Naive thymus-derived CD4-positive, alpha-beta T cell (primary cell): Measurements from ENCODE around the gene NFATC2. TPM values are rescaled to one million over a fixed set of nuclear protein-coding genes. Genes with fewer than 3 reads are reported as not detected.

Source experiments
- ATAC-seq: fragments of 150-1000 bp; cut with Tn5 transposase; 2 replicates; pipeline ENCODE4 v1.10.0; 2021; ENCODE audit warnings: mild to moderate bottlenecking, moderate library complexity
- CTCF ChIA-PET: fragments of 350-600 bp; sonication (Branson Sonifier 250); formaldehyde crosslinking; loops from one replicate; lab custom pipeline; 2021; ENCODE audit warnings: antibody characterized with exemption; lab: Charles Lee
- POLR2A ChIA-PET: fragments of 350-600 bp; sonication (Branson Sonifier 250); formaldehyde crosslinking; loops from one replicate; lab custom pipeline; 2021; ENCODE audit warnings: antibody characterized with exemption, inconsistent platforms; lab: Charles Lee
- DNase-seq, 9 donors: peaks; one replicate each; pipeline versions ENCODE4 v3.0.0 to v3.0.0-alpha.2; 2020 to 2022; ENCODE audit warnings: mixed read lengths in 1 of 9
- H3K27ac ChIP-seq: one replicate; pipeline ENCODE4 v1.7.0; 2013; ENCODE audit warnings: mild to moderate bottlenecking, low read depth, low read length, moderate library complexity
- H3K27me3 ChIP-seq, 2 donors: one replicate each; pipeline ENCODE4 v1.7.0; 2013; ENCODE audit warnings: low read length in 2 of 2, mild to moderate bottlenecking in 2 of 2, moderate library complexity in 2 of 2; ENCODE audit not compliant: control insufficient read depth in 2 of 2, insufficient read depth in 2 of 2
- H3K36me3 ChIP-seq, 3 experiments: 1 replicate in 2 of 3; 2 replicates in 1 of 3; pipeline ENCODE4 v1.7.0; 2013; ENCODE audit warnings: low read length in 3 of 3, mild to moderate bottlenecking in 3 of 3, moderate library complexity in 1 of 3; ENCODE audit not compliant: insufficient read depth in 3 of 3, control insufficient read depth in 2 of 3
- H3K4me1 ChIP-seq, 2 donors: one replicate each; pipeline ENCODE4 v1.7.0; 2013; ENCODE audit warnings: low read length in 2 of 2, mild to moderate bottlenecking in 2 of 2, moderate library complexity in 1 of 2; ENCODE audit not compliant: control insufficient read depth in 2 of 2, insufficient read depth in 2 of 2
- H3K4me3 ChIP-seq: 2 replicates; pipeline ENCODE4 v1.7.0; 2013; ENCODE audit warnings: mild to moderate bottlenecking, low read length
- H3K9me3 ChIP-seq, 3 experiments: 1 replicate in 2 of 3; 2 replicates in 1 of 3; pipeline ENCODE4 v1.7.0; 2013; ENCODE audit warnings: low read length in 3 of 3; ENCODE audit not compliant: control insufficient read depth in 2 of 3
- H3K27ac Mint-ChIP-seq, 9 donors: one replicate each; pipeline ENCODE4 v1.8.0; 2020 to 2022; ENCODE audit warnings: mixed read lengths in 9 of 9, mild to moderate bottlenecking in 8 of 9, moderate library complexity in 5 of 9, inconsistent platforms in 2 of 9
- H3K27me3 Mint-ChIP-seq, 5 donors: one replicate each; pipeline ENCODE4 v1.8.0; 2021 to 2022; ENCODE audit warnings: mixed read lengths in 5 of 5, mild to moderate bottlenecking in 1 of 5
- H3K36me3 Mint-ChIP-seq, 5 donors: one replicate each; pipeline ENCODE4 v1.8.0; 2020 to 2022; ENCODE audit warnings: mixed read lengths in 5 of 5, mild to moderate bottlenecking in 3 of 5, inconsistent platforms in 1 of 5
- H3K4me1 Mint-ChIP-seq, 7 donors: one replicate each; pipeline ENCODE4 v1.8.0; 2020 to 2022; ENCODE audit warnings: mixed read lengths in 7 of 7, mild to moderate bottlenecking in 3 of 7, inconsistent platforms in 1 of 7
- H3K4me3 Mint-ChIP-seq, 10 donors: one replicate each; pipeline ENCODE4 v1.8.0; 2020 to 2022; ENCODE audit warnings: mild to moderate bottlenecking in 10 of 10, mixed read lengths in 10 of 10, moderate library complexity in 6 of 10, inconsistent platforms in 2 of 10
- H3K9me3 Mint-ChIP-seq, 11 donors: one replicate each; pipeline ENCODE4 v1.8.0; 2020 to 2022; ENCODE audit warnings: mixed read lengths in 11 of 11, mild to moderate bottlenecking in 4 of 11, inconsistent platforms in 1 of 11, moderate library complexity in 1 of 11
- intact Hi-C, 2 donors: fragments of 100-400 bp; cut with micrococcal nuclease; formaldehyde crosslinking; loops; one replicate each; pipeline ENCODE4 v1.15.1; 2023
- polyA plus RNA-seq, 2 donors: library from polyadenylated mRNA; unstranded; fragments of 300-500 nt; fragmentation: Illumina TruSeq; gene quantifications; one replicate each; pipeline ENCODE4 v1.2.3, GENCODE V29; 2021
- total RNA-seq, 6 experiments: library from RNA in 5 of 6; stranded (reverse) in 5 of 6; gene quantifications; 1 replicate in 5 of 6; 2 replicates in 1 of 6; pipeline ENCODE4 v1.2.3 and lab custom pipeline; 2021 to 2026

The NFATC2 gene
- total and polyA plus RNA-seq, 7 experiments from 2014 or later = 16.6 to 66.8 (median 42.6) TPM

DNA sequence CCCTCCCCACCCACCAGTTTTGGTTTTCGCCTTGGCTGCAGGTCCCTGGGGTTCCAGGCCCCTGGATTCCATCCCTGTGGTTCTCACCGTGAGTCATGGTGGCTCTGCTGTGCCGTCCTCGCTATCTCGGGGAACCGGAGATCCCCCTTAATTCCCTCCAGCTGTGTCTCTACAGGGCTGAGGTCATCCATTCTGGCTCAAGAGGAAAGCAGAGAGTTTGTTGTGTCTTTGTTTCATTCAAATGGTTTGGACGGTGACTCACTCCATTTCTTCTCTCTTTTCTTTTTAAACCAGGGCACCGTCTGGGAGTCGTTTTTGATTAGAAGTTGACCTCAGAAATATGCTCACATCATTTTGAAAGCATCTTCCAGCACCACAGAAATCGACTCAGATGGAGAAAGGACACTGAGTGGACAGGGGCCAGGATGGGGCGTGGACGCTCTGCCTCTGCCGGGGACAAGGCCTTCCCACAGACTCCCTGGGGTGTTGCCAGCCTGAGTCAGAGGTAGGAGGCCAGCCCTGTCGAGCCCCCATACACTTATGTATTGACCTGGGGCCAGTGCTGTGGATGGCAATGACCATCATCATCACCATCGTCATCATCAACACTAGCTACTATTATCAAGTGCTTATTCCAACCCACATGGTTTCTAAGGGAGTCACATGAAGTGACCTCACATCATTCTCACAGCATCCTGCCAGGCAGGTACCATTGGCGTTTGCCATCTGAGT is 176.2 kb downstream of the NFATC2 start:
- Histone ChIP-seq H3K36me3 (no peaks in the 10 kb centered on the region), H3K27me3 (no peaks in the 10 kb centered on the region), H3K4me1 (no peaks in the 10 kb centered on the region), H3K9me3 (no peaks in the 10 kb centered on the region), H3K4me3 (no peak overlapping the region), H3K27ac (no peak overlapping the region)
- DNase-seq = no peak
- peaks cover 3 to 9% (median 7%) of the 10 kb centered on the region in 5 donors for H3K36me3 Mint-ChIP-seq
- H3K27ac Mint-ChIP-seq = no peak overlapping the region
- H3K9me3 Mint-ChIP-seq = peaks cover 0 to 16% (median 4%) of the 10 kb centered on the region in 11 donors
- no peak for ATAC-seq
- ChIA-PET POLR2A (no interaction called here), CTCF (interaction anchor here (0.7 kb wide), 1 partner anchor 217 kb away, joined by 3 read pairs; no protein-coding TSS in a partner anchor)
- intact Hi-C loops = no loop called here
- H3K4me3 Mint-ChIP-seq = no peak overlapping the region
- H3K4me1 Mint-ChIP-seq = peaks cover 0 to 3% (median 0%) of the 10 kb centered on the region in 7 donors
- H3K27me3 Mint-ChIP-seq = peaks cover 0 to 5% (median 0%) of the 10 kb centered on the region in 5 donors

DNA sequence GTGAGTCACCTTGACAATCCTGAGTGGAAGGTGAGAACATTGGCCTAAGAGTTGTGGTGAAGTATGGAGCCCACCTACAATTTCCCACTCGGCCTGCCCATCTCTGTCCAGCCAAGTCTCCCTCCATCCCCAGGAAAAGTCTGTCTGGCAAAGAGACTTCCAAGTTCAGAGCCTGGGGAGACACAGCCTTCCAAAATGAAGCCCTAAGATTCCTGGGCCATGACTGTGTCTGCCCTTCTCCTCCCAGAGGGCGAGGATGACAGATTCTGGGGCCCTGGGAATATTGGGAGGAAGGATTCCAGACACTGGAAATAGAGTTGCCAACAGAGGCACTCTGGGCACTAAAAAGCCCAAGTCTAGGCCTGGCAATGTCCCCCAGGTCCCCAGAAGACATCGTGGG is 176.8 kb downstream of the NFATC2 start:
- Histone ChIP-seq H3K27me3 (no peaks in the 10 kb centered on the region), H3K36me3 (no peaks in the 10 kb centered on the region), H3K4me1 (no peaks in the 10 kb centered on the region), H3K4me3 (no peak overlapping the region), H3K9me3 (no peaks in the 10 kb centered on the region), H3K27ac (no peak overlapping the region)
- ChIA-PET CTCF (interaction anchor here (0.7 kb wide), 1 partner anchor 218 kb away, joined by 3 read pairs; no protein-coding TSS in a partner anchor), POLR2A (no interaction called here)
- peaks cover 0 to 3% (median 0%) of the 10 kb centered on the region in 7 donors for H3K4me1 Mint-ChIP-seq
- DNase-seq (no peak), ATAC-seq (no peak)
- no peak overlapping the region for H3K27ac Mint-ChIP-seq
- H3K36me3 Mint-ChIP-seq = peaks cover 3 to 9% (median 7%) of the 10 kb centered on the region in 5 donors
- H3K9me3 Mint-ChIP-seq = peaks cover 0 to 16% (median 4%) of the 10 kb centered on the region in 11 donors
- intact Hi-C loops = no loop called here
- peaks cover 0 to 9% (median 0%) of the 10 kb centered on the region in 5 donors for H3K27me3 Mint-ChIP-seq
- H3K4me3 Mint-ChIP-seq = no peak overlapping the region

DNA sequence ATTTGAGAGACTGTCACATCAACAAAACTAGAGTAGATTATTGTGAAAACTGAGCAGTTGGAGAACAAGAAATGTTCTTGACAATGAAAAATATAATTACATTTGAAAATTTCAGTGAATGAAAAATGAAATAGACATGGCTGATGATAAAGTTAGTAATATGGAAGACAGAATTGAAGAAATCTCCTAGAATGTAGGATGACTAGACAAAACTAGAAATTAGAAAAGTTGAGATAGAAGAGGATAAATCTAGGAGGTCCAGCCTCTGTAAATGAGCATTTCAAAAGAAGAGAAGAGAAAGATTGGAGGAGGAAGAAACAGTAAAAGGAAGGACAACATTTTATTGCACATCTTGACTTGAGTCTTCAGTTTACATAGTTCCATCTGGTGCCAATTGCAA is 178.7 kb downstream of the NFATC2 start:
- DNase-seq = no peak
- CTCF ChIA-PET = no interaction called here
- Mint-ChIP-seq H3K27ac (no peak overlapping the region), H3K4me1 (peaks cover 0 to 3% (median 0%) of the 10 kb centered on the region in 7 donors), H3K4me3 (no peak overlapping the region), H3K9me3 (peaks cover 0 to 16% (median 4%) of the 10 kb centered on the region in 11 donors), H3K27me3 (peaks cover 0 to 14% (median 0%) of the 10 kb centered on the region in 5 donors), H3K36me3 (peaks cover 3 to 9% (median 7%) of the 10 kb centered on the region in 5 donors)
- Histone ChIP-seq H3K4me1 (no peaks in the 10 kb centered on the region), H3K9me3 (no peaks in the 10 kb centered on the region), H3K4me3 (no peak overlapping the region), H3K27me3 (no peaks in the 10 kb centered on the region), H3K27ac (no peak overlapping the region), H3K36me3 (no peaks in the 10 kb centered on the region)
- ATAC-seq = no peak
- intact Hi-C loops = no loop called here
- POLR2A ChIA-PET = no interaction called here

DNA sequence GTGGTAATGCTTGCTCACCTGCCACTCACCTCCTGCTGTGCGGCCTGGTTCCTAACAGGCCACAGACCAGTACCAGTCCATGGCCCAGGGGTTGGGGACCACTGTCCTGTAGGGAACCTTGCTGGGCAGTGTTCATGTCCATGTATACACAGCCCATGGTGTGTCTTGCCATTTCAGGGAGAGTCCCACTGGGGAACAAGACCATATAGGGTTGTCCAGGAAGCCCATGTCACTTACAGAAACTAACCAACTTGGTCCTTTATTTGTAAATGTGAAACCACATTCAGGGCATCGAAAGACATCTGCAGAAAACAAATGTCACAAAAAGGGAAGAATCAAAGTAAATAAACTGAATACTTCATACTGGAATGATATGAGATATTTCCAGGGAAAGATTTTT is 179.1 kb downstream of the NFATC2 start:
- H3K27ac Mint-ChIP-seq = no peak overlapping the region
- ChIA-PET CTCF (no interaction called here), POLR2A (no interaction called here)
- Histone ChIP-seq H3K27ac (no peak overlapping the region), H3K4me3 (no peak overlapping the region), H3K27me3 (no peaks in the 10 kb centered on the region), H3K4me1 (no peaks in the 10 kb centered on the region), H3K9me3 (no peaks in the 10 kb centered on the region), H3K36me3 (no peaks in the 10 kb centered on the region)
- H3K36me3 Mint-ChIP-seq = peaks cover 3 to 9% (median 7%) of the 10 kb centered on the region in 5 donors
- H3K9me3 Mint-ChIP-seq = peaks cover 0 to 16% (median 5%) of the 10 kb centered on the region in 11 donors
- H3K4me1 Mint-ChIP-seq = peaks cover 0 to 3% (median 0%) of the 10 kb centered on the region in 7 donors
- no peak overlapping the region for H3K4me3 Mint-ChIP-seq
- no peak for DNase-seq
- ATAC-seq = no peak
- peaks cover 0 to 14% (median 0%) of the 10 kb centered on the region in 5 donors for H3K27me3 Mint-ChIP-seq
- intact Hi-C loops = no loop called here

DNA sequence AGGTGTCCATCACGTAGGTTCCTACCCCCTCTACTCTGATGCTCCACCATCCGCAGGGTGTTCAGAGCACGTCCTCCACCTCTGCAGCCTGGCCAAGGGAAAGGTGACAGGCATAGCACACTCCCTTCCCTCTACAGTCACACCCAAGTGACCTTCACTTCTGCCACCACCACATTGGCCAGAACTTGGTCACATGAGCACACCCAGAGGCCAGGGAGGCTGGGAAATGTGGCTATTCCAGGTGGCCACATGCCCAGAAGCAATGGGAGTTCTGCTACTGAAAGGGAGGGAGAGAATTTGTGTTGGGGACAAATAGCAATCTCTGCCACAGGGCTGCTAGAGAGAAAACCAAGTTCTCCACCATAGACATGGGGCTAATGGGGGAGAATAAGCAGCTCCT is 180.3 kb downstream of the NFATC2 start:
- no peaks in the 10 kb centered on the region for H3K27me3 ChIP-seq
- Mint-ChIP-seq H3K4me3 (peak overlapping the region in 1 of 10 donors; percentile 12), H3K4me1 (peaks cover 0 to 3% (median 0%) of the 10 kb centered on the region in 7 donors), H3K36me3 (peaks cover 3 to 11% (median 8%) of the 10 kb centered on the region in 5 donors), H3K27ac (no peak overlapping the region), H3K9me3 (peaks cover 0 to 16% (median 5%) of the 10 kb centered on the region in 11 donors), H3K27me3 (peaks cover 0 to 14% (median 0%) of the 10 kb centered on the region in 5 donors)
- DNase-seq = no peak
- no peak overlapping the region for H3K4me3 ChIP-seq
- no peaks in the 10 kb centered on the region for H3K36me3 ChIP-seq
- ATAC-seq = no peak
- POLR2A ChIA-PET = no interaction called here
- CTCF ChIA-PET = no interaction called here
- H3K9me3 ChIP-seq = no peaks in the 10 kb centered on the region
- no peaks in the 10 kb centered on the region for H3K4me1 ChIP-seq
- no peak overlapping the region for H3K27ac ChIP-seq
- intact Hi-C loops = no loop called here

DNA sequence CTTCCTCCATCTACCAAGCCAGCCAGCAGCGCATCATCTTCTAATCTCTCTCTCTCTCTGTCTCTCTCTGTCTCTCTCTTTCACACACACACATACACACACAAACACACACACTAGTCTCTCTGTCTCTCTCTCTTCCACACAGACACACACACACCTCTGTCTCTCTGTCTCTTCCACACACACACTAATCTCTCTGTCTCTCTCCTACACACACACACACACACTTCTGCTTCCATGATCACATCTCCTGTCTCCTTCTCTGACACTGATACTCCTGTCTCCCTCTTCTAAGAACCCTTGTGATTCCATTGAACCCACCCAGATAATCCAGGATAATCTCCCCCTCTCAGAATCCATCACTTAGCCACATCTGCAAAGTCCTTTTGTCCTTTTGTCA is 181.3 kb downstream of the NFATC2 start:
- POLR2A ChIA-PET = no interaction called here
- H3K27ac Mint-ChIP-seq = no peak overlapping the region
- Histone ChIP-seq H3K4me3 (no peak overlapping the region), H3K4me1 (no peaks in the 10 kb centered on the region), H3K9me3 (no peaks in the 10 kb centered on the region), H3K36me3 (no peaks in the 10 kb centered on the region), H3K27me3 (no peaks in the 10 kb centered on the region), H3K27ac (no peak overlapping the region)
- peaks cover 0 to 3% (median 0%) of the 10 kb centered on the region in 7 donors for H3K4me1 Mint-ChIP-seq
- DNase-seq (no peak), ATAC-seq (no peak)
- peaks cover 3 to 12% (median 5%) of the 10 kb centered on the region in 5 donors for H3K36me3 Mint-ChIP-seq
- intact Hi-C loops = no loop called here
- H3K9me3 Mint-ChIP-seq = peaks cover 0 to 16% (median 5%) of the 10 kb centered on the region in 11 donors
- CTCF ChIA-PET = no interaction called here
- H3K27me3 Mint-ChIP-seq = peaks cover 0 to 14% (median 0%) of the 10 kb centered on the region in 5 donors
- H3K4me3 Mint-ChIP-seq = no peak overlapping the region
